DOHH2 (cell line): ENCODE data around the gene RNF11.

Source experiments
- H3F3A ChIP-seq: fragments of 200-600 bp; sonication (generic), shearing (Covaris generic); 2 replicates; pipeline ENCODE4 v1.6.0; 2016; ENCODE audit warnings: antibody characterized with exemption, mild to moderate bottlenecking; ENCODE audit not compliant: control insufficient read depth, insufficient read depth
- H3K27ac ChIP-seq: fragments of 200-600 bp; sonication (generic); 2 replicates; pipeline ENCODE4 v1.5.1; 2014; ENCODE audit warnings: low read depth, mild to moderate bottlenecking, low read length, moderate library complexity
- H3K27me3 ChIP-seq: fragments of 200-600 bp; sonication (generic); 2 replicates; pipeline ENCODE4 v1.6.1; 2014; ENCODE audit warnings: mild to moderate bottlenecking, low read length, mixed read lengths; ENCODE audit not compliant: control insufficient read depth
- H3K36me3 ChIP-seq: fragments of 200-600 bp; sonication (generic); 2 replicates; pipeline ENCODE4 v1.6.1; 2014; ENCODE audit warnings: mild to moderate bottlenecking, low read length, moderate library complexity, mixed read lengths; ENCODE audit not compliant: control insufficient read depth
- H3K4me1 ChIP-seq: fragments of 200-600 bp; sonication (generic); 2 replicates; pipeline ENCODE4 v1.6.1; 2014; ENCODE audit warnings: mild to moderate bottlenecking, low read length, mixed read lengths; ENCODE audit not compliant: control insufficient read depth
- H3K4me2 ChIP-seq: fragments of 200-600 bp; sonication (generic); 2 replicates; pipeline ENCODE4 v1.6.0; 2014; ENCODE audit warnings: mild to moderate bottlenecking, low read length, moderate library complexity
- H3K4me3 ChIP-seq: fragments of 200-600 bp; sonication (generic); 2 replicates; pipeline ENCODE4 v1.5.1; 2014; ENCODE audit warnings: mild to moderate bottlenecking, low read length, mixed read lengths
- H3K79me2 ChIP-seq: fragments of 200-600 bp; sonication (generic); 2 replicates; pipeline ENCODE4 v1.6.1; 2014; ENCODE audit warnings: mild to moderate bottlenecking, low read length, mixed read lengths; ENCODE audit not compliant: control insufficient read depth
- H3K9me2 ChIP-seq: fragments of 200-600 bp; sonication (generic); replicated peaks from 2 replicates; pipeline ENCODE4 v1.6.1; 2014; ENCODE audit warnings: mild to moderate bottlenecking, low read length, mixed read lengths; ENCODE audit not compliant: control insufficient read depth
- H3K9me3 ChIP-seq: fragments of 200-600 bp; sonication (generic); 2 replicates; pipeline ENCODE4 v1.6.1; 2014; ENCODE audit warnings: antibody characterized with exemption, low read length, mixed read lengths; ENCODE audit not compliant: control insufficient read depth, insufficient read depth
- H4K20me1 ChIP-seq: fragments of 200-600 bp; sonication (generic); 2 replicates; pipeline ENCODE4 v1.6.0; 2014; ENCODE audit warnings: low read depth, mild to moderate bottlenecking, antibody characterized with exemption, low read length, moderate library complexity; ENCODE audit not compliant: control insufficient read depth, insufficient read depth
- CTCF ChIP-seq: fragments of 200-600 bp; sonication (generic); IDR thresholded peaks from one replicate; pipeline ENCODE4 v1.5.1; 2014; ENCODE audit warnings: antibody characterized with exemption, mild to moderate bottlenecking, low read depth, low read length; ENCODE audit not compliant: poor library complexity, severe bottlenecking
- EZH2phosphoT487 ChIP-seq: fragments of 200-600 bp; sonication (generic); IDR thresholded peaks from 2 replicates; pipeline ENCODE4 v1.6.1; 2017; ENCODE audit warnings: borderline replicate concordance, mild to moderate bottlenecking, antibody characterized with exemption, low read length, moderate library complexity, mixed read lengths

RNF11 gene

DNA sequence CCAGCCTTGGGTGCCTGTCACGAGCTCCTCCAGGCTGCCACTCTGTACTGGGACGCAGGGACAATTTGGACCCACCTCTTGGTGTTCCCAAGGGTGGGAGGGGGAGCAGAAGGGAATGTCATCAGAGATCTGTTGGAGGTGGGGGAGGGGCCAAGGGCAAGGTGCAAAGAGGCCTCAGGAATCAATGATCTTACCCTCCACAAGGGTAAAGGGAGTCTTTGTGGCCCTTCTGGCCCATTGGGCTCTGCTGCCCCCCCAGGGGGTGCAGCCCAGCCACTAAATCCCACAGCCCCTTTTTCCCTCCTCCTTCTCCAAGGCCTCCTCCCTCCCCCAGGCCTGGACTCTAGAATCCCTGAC lies 85.8 kb downstream of the RNF11 start:
- H3K4me3 ChIP-seq, result no peak overlapping the region
- H3K27me3 ChIP-seq, result peaks cover 5% of the 10 kb centered on the region; the same call in 1 of the 2 replicates

GRCh38 chr1:51322417-51323101 lies 86.5 kb downstream of the RNF11 start:
- Histone ChIP-seq H3F3A (no peaks in the 10 kb centered on the region), H3K4me2 (no peak overlapping the region), H3K9me2 (no peaks in the 10 kb centered on the region), H3K36me3 (no peaks in the 10 kb centered on the region), H4K20me1 (no peaks in the 10 kb centered on the region), H3K27me3 (peaks cover 8% of the 10 kb centered on the region; the same call in 1 of the 2 replicates), H3K4me1 (no peaks in the 10 kb centered on the region), H3K27ac (no peak overlapping the region), H3K9me3 (no peaks in the 10 kb centered on the region), H3K4me3 (no peak overlapping the region), H3K79me2 (no peaks in the 10 kb centered on the region)
- no peak for TF ChIP-seq CTCF
- no peak for TF ChIP-seq EZH2phosphoT487

More for the DNA sequence above, 85.8 kb downstream of the RNF11 start:
- Histone ChIP-seq H3K4me1 (no peaks in the 10 kb centered on the region), H3K9me3 (no peaks in the 10 kb centered on the region), H3K9me2 (no peaks in the 10 kb centered on the region), H3K27ac (no peak overlapping the region), H4K20me1 (no peaks in the 10 kb centered on the region), H3K4me2 (no peak overlapping the region), H3K36me3 (no peaks in the 10 kb centered on the region), H3F3A (no peaks in the 10 kb centered on the region), H3K79me2 (no peaks in the 10 kb centered on the region)
- no peak for TF ChIP-seq CTCF
- TF ChIP-seq EZH2phosphoT487, result no peak
